GM18499 (cell line): ENCODE data around the gene DPF3.
"Not testable (repeated sequence)": the region's sequence is repeated elsewhere in the genome, so short reads cannot be mapped to it uniquely, and the experiment has no call there.

Experiments used
- ATAC-seq: cut with Tn5 transposase; IDR thresholded peaks from one replicate; pipeline ENCODE4 v1.9.1; 2021; ENCODE audit warnings: moderate number of reproducible peaks; ENCODE audit not compliant: insufficient read depth, unreplicated experiment

Gene DPF3

DNA sequence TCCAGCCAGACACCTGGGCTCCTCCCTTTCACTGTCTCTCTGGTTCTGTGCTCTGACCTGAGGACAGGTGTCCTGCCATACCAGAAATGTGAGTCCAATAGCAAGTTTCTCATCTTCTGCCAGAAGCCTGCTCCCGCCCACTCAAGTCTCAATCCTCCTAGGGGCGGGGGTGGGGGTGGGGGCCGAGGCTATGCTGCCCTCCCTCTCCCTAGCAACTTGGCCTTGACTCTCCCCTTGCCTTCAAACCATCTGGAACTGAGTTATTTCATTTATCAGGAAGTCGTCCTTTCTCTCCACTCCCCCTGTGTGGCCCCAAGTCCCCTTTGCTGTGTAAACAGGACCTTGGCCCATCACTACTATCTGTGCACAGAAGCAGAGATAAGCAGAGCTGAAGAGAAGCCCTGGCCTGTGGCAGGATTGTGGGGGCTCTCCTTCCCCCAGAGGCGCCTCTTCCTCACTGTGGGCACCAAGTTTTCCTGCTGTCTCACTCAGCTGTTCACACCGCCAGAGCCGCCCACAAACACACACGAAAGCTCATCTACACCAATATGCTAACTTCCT lies 117.1 kb downstream of the DPF3 start:
- ATAC-seq: no peak

DNA sequence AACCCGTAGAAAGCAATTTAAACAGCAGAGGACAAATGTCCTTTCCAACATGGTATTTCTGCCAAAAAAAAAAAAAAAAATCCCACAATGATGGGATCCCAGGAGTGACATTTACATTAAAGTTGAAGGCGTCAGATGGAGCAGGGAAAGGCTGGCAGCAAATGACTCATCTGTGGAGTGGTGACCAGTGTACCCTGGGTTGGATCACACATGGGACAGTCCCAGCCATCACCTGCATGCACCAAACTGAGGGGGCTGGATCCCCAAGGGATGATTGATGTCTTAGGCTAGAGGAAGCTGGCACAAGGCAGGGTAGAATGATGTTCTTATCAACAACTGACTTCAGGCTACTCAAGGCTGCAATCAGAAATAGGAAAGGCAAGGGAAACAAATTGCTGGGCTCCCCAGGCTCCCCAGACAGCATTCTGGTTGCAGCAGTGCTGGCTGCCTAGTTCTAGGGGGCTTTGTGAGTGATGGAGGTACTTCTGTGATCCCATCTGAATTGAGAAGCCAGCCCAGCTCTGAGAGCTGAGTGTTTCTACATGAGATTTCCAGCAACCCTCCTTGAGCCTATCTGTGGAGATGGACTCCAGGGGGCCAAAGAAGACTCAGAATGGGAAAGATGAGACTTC lies 117.9 kb downstream of the DPF3 start:
- no peak for ATAC-seq

DNA sequence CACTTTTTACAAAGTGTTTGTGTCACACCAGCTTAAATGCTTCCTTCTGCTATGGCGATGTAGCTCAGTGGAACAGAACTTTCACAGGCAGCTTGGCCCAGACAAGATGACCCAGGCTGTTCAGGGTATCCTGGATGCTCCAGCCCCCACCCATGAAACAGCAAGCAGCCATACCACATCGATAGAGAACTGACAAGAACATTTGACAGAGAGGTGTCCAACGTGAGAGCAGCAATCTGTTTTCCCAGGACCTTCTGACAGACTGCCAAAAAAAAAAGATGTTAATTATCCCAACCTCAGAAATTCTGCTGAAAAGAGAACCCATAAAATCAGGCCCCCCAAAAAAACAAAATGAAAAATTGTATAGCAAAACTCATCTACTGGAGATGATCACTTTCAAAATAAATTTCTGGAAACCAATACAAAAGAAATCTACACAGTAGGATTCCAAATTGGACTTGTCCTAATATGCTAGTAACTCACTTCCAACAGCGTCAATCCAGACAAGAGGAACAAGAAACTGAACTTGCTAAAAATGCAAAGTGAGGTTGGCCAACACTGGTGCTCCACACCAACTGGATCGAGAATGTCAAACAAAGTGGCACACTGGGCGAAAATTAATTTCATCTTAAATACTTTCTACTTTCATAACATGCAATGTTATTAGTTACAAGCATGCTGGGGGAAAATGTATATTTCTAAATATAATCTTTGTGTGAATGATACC lies 118.8 kb downstream of the DPF3 start:
- no peak for ATAC-seq

DNA sequence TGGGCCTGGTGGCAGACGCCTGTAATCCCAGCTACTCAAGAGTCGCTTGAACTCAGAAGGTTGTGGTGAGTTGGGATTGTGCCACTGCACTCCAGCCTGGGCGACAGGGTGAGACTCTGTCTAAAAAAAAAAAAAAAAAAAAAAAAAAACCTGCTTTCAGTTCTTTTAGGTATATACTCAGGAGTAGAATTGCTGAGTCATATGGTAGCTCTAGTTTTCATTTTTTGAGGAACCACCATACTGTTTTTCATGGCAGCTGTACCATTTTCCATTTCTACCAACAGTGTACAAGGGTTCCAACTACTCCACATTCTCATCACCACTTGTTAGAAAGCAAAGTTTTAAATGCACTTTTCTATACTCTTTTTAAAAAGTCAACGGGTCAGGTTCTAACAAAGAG lies 119.8 kb downstream of the DPF3 start:
- no peak for ATAC-seq

DNA sequence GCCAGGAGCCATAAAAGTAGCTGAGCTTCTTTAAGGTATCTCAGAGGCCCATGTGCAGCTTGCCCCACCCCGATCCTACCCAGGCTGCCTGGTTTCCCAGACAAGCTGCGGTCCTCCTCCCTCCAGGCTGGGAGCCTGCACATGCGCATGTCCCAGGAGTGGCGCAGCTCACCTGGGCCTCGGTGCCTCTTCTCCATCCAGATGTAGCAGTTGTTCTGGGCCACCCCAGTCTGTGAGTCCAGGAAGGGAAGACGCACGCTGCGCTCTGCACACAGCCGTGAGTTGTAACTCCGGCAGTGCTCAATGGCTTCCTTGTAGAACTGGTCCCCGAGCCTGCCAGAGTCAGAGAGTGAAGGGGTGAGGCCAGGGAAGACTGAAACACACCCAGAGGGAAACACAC lies 122.3 kb downstream of the DPF3 start:
- no peak for ATAC-seq

DNA sequence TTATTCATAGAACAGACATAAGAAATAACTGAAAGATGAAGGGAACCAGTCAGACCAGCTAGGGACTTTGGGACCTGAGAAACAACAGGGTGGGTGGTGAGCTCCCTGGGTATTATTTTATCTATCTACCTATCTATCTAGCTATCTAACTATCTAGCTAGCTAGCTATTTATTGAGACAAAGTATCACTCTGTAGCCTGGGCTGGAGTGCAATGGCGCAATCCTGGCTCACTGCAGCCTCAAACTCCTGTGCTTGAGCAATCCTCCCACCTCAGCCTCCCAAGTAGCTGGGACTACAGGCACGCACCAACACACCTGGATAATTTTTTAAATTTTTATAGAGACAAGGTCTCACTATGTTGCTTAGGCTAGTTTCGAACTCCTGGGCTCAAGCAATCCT lies 127.6 kb downstream of the DPF3 start:
- no peak for ATAC-seq

DNA sequence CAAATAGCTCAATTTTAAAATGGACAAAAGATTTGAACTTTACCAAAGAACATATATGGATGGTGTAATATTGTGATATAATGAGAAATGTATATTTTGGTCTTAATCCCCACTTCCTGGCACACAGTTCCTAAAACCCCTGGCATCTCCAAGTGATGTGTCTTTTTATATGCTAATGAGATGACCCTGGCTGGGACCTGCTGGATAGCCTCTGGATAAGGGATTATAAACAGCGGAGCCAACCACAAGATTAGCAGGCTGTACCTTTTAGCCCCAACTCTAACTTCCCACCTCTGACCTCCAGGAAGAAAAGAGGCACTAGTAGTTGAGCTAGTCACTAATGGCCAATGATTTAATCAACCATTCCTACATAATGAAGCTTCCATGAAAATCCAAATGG lies 130.0 kb downstream of the DPF3 start:
- no peak for ATAC-seq

DNA sequence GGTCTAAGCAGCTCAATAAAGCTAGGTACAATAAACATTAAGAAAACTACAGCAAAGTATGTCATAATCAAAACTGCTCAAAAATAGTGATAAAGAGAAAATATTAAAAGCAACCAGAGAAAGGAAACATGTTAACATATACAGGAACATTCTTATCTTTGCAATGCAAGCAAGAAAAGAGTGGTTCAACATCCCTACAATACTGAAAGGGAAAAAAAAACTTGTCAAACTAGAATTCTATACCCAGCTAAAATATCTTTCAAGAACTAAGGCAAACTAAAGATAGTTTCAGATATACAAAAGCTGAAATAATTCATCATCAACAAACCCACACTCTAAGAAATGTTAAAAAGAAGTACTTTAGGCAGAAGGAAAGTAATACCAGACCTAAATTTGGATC lies 134.2 kb downstream of the DPF3 start:
- no peak for ATAC-seq

DNA sequence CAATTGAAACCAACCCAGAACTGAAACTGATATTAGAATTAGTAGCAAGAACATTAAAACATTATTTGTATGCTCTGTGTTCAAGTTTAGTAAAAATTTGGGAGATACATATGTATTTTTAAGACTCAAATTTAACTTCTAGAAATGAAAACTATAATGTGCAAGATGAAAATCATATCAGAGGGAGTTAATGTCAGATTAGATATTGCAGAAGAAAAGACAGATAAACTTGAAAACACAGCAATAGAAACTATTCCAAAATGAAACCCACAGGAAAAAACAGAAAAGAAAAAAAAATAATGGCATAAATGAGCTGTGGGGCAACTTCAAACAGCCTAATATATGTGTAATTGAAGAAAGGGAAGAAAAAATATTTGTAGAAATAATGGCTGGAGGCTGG lies 134.9 kb downstream of the DPF3 start:
- ATAC-seq: no peak

DNA sequence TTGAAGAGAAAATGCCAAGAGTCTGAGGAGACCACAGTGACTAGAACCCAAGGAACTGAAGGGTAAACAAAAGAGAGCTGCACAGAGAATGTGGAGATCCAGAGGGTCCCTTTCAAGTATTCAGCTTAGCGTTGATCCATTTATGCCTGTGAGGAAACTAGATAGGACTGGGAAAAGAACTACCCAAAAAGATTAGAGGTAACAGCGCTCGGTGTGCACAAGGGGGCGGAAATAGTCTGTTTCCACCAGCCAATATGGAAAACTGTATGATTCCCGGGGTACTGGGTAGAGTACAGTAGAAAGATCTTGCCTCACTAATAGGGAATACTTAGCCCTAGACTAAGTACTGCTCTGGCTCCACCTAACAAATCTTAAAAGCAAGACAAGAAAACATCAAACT lies 135.5 kb downstream of the DPF3 start:
- ATAC-seq: no peak

DNA sequence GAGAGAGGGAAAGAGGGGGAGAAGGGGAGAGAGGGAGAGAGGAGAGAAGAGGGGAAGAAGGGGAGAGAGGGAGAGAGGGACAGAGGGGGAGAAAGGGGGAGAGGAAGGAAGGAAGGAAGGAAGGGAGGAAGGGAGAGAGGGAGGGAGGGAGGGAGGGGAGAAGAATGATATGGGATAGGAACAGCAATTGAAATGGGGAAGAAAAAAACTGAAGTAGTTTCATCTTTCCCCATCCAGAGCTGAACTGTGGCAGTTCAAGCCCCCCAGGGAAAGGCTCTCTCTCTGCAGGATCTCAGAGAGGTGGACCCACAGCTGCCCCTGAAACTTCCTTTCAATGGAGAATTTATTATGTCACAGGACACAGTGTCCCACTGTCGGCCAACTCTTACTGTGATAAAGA lies 136.9 kb downstream of the DPF3 start:
- no peak for ATAC-seq

DNA sequence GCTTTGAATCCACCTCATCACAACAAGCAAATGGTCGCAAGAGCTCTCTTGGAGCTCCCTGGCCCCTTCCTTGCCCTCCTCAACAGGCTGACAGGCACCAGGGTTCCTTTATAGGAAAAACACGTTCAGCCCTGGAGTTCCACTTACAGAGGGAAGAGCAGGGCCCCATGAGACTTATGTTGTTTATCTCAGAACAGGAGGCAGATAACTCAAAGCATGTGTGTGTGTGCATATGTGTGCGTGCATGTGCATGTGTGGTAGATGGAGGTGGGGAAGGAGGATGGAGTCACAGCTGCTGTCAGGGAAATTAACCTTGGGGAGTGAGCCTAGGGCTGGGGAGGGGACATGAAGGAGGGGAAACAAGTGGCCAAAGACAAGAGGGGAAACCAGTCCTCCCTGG lies 138.1 kb downstream of the DPF3 start:
- no peak for ATAC-seq

DNA sequence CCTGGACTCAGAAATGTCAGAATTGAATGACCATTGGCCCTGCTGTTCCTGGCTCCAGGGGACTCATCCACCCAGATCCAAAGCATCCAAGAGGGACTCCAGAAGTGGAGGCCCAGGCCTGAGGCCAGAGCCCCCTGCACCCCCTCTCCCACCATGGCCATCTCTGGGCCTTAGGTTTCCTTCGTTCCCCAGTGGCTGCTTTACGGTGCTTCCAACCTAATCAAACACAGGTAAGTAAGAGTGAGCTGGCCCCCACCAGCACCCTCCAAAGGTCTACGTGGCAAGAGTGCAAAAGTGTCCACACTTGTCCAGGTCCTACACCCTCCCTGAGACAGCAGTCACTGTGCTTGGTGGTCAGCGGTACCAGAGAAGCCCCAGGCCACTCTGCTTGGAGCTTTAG lies 139.0 kb downstream of the DPF3 start:
- ATAC-seq: no peak

DNA sequence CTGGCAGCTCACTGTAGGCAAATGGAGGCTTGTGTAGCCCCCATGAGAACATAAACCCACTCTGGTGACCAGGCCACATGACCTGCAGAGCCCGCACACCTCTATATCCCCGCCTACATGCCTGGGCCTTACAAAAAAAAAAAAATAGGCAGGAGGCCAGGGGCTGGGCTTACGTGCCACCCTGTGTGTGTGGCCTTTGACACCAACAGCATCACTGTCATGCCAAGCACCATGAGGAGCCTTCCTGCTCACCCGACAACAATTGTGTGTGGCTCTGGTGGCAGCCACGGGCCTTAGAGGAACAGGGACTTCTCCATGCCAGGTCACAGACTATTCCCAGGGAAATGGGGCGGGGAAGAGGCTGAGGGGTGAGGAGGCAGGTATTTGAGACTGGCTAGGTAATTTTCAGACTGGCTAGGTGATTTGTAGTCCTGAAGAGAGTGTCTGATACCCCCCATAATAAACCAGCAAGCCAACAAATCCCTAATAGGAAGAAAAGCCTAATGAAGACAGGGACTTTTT lies 140.0 kb downstream of the DPF3 start:
- no peak for ATAC-seq

DNA sequence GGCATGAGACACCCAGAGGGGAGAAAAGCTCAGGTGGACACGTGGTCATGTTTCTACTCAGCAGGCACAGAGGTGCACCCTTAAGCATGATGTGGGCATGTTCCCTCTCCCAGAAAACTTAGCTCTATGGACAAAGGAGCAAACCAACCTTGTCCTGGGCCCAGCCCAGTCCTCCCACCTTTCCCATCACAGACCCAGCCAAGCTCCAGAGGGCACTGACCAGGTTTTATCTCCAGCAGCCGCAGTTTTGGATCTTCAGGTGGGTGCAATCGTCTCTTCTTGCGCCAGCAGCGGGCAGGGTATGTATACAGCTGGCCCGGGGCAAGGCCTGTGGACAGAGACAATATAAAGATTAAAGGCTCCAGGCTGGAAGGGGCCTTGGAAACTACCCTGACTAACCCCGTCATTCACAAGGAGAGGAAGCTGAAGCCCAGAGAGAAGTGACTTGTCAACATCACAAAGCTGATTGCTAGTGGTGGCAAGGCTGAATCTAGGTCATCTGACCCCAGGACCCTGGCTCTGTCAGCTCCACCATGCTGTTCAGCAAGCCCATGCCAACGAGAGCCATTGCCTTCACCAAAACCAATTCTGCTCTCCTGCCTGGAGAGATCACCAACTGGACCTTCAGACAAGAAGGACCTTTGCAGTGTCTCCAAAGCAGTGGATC lies 140.7 kb downstream of the DPF3 start:
- ATAC-seq: no peak

DNA sequence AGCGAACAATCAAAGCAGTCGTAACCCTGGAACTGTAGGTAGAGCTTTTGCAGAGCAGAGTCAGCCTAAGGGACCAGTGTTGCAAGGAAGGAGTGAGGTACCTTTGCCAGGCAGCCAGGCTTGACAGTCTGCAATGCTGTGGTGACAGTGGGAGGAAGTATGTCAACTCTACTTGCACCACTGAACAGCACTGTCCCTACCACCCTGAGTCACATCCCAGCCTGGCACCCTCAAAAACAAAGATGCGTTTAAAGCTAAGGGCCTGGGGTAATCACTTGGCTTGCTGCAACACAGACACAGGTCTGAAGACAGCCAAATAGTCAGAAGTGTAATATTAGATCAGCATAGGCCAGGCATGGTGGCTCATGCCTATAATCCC lies 141.9 kb downstream of the DPF3 start:
- no peak for ATAC-seq

DNA sequence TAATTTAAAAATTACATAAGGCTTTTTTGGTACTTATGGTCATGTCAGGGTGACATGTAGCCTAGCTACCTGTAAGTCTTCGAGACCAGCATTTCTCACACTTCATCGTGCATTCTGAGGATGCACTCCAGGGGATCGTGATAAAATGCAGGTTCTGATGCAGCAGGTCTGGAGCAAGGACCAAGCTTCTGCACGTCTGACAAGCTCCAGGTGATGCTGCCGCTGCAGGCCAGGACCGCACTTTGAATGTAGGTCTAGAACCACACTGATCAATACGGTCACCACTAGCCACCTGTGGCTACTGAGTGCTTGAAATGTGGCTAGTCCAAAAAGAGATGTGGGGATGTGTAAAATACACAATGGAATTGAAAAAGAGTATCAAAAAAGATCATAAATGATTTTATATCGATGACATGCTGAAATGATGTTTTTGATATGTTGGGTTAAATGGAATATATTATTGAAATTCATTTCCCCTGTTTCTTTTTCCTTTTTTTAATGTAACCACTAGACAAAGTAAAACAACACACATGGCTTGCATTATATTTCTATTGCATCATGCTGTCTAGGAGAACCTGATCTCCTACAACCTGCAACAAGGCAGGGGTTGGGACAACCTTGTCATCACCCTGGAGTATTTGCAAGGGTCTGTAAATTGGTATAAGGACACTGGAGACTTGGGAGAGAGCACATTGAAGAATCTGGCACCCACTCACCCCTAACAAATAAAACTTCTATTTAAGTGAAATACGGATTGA lies 142.4 kb downstream of the DPF3 start:
- no peak for ATAC-seq

DNA sequence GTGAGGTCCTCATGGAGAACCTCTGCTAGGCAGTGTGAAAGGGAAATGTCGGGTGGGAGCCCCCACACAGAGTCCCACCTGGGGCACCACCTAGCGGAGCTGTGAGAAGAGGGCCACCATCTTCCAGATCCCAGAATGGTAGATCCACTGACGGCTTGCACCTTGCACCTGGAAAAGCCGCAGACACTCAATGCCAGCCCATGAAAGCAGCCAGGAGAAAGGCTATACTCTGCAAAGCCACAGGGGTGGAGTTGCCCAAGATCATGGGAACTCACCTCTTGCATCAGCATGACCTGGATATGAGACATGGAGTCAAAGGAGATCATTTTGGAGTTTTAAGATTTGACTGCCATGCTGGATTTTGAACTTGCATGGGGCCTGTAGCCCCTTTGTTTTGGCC lies 145.0 kb downstream of the DPF3 start:
- not testable (repeated sequence) for ATAC-seq

DNA sequence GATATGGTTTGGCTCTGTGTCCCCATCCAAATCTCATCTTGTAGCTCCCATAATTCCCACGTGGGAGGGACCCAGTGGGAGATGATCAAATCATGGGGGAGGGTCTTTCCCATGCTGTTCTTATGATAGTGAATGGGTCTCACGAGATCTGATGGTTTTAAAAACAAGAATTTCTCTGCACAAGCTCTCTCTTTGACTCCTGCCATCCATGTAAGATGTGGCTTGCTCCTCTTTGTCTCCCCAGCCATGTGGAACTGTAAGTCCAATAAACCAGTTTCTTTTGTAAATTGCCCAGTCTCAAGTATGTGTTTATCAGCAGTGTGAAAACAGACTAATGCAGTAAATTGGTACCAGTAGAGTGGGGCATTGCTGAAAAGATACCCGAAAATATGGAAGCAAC lies 146.2 kb downstream of the DPF3 start:
- no peak for ATAC-seq
